HG02852 (cell line): ENCODE results near the gene F8A1.
"Not testable (repeated sequence)": the region's sequence is repeated elsewhere in the genome, so short reads cannot be mapped to it uniquely, and the experiment has no call there.

Experiments used
- ATAC-seq: cut with Tn5 transposase; IDR thresholded peaks from one replicate; pipeline ENCODE4 v1.9.1; 2021; ENCODE audit warnings: mild to moderate bottlenecking, moderate library complexity; ENCODE audit not compliant: unreplicated experiment

F8A1 gene

DNA sequence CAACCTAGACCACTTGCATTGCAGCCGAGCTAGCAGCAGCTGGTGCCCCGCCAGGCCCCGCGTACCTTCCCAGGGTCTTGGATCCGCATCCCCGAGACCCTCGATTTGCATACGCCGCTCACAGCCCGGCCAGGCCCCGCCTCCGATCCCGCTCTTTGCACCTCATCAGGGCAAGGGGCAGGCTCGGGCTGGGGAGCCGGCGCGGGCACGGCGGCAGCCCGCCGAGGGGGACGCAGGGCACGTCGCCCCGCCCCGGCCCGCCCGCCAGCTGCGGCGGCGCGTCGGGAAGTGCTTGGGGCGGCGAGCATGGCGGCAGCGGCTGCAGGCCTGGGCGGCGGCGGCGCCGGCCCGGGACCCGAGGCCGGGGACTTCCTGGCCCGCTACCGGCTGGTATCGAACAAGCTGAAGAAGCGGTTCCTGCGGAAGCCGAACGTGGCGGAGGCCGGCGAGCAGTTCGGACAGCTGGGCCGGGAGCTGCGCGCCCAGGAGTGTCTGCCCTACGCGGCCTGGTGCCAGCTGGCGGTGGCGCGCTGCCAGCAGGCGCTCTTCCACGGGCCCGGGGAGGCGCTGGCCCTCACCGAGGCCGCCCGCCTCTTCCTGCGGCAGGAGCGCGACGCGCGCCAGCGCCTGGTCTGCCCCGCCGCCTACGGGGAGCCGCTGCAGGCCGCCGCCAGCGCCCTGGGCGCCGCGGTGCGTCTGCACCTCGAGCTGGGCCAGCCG is at the start of gene F8A1:
F8A1 (plus strand) TSS at position 287 of the 720 bp plus-strand sequence; CDS start at position 307, 20 bp downstream.
- peak; percentile 79 for ATAC-seq

DNA sequence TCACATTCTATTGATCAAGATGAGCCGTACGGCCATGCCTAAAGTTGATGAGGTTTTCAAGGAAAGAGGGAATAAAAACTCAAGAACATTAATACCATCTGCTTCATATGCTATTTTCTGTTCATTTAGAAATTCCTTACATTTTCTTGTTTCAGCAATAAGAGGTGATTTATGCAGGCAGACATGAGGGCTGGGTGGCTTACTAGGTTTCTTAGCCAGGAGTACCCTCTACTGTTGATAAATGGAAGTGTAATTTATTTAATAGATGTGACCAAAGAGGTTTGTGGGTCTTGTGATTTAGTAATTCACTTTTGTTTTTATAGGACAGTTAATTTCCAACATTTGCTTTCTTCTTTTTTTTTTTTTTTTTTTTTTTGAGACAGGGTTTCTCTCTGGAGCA is 45.3 kb upstream of the F8A1 start:
- ATAC-seq, result no peak

- ATAC-seq, result no peak
These were observed 35.1 kb upstream of the F8A1 start for GRCh38 chrX:154850957-154851611.

- ATAC-seq, result no peak
These were observed 30.9 kb upstream of the F8A1 start for GRCh38 chrX:154855256-154855655.

- not testable (repeated sequence) for ATAC-seq
These were observed 17.6 kb upstream of the F8A1 start for GRCh38 chrX:154868522-154868921.

- ATAC-seq, result no peak
These were observed 12.8 kb upstream of the F8A1 start for GRCh38 chrX:154873329-154873728.

DNA sequence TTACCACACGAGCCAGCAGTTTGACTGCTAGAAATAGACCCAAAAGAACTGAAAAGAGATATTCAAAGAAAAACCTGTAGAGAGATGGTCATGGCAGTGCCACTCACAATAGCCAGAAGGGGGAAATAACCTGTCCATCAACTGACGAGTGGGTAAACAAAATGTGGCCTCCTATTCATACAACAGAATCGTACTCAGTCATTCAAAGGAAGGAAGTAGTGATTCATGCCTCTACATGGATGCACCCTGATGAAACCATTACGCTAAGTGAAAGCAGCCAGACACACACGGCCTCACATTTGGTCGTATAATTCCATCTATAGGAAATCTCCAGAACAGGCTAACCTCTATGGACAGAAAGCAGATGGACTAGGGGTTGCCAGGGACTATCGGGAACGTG is 2.1 kb upstream of the F8A1 start:
- ATAC-seq, result not testable (repeated sequence)

DNA sequence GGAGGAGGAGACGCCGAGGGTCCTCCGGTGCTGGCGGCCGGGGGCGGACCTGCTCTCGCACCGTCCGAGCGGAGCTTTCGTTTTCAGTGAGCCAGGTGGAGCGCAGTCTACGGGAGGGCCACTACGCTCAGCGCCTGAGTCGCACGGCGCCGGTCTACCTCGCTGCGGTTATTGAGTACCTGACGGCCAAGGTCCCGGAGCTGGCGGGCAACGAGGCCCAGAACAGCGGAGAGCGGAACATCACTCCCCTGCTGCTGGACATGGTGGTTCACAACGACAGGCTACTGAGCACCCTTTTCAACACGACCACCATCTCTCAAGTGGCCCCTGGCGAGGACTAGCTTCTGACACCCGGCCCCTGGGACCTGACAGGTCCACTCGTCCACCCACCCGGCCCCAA is 1.1 kb upstream of the F8A1 start:
- not testable (repeated sequence) for ATAC-seq

DNA sequence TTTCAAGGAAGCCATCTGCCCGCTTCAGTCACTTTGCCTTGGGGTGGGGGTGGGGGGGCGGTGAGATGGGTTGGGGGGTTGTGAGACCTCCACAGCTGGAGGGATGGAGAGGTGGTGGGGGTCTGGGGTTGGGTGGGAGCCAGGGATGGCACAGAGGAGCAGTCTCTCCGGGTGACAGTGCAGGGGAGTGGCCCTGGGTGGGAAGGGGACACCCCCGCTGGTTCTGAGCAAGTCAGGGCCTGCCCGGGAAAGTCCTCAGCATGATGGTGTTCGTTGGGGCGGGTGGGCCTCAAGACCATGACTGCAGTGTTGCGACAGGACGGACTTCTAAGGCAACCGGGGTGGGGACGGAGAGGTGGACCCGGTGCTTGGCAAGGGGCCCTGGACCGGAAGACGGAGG is 606 bp upstream of the F8A1 start:
- not testable (repeated sequence) for ATAC-seq

- peak; percentile 38 for ATAC-seq
These were observed 650 bp downstream of the F8A1 start for GRCh38 chrX:154886789-154887221.

- no peak for ATAC-seq
These were observed 5.0 kb downstream of the F8A1 start for GRCh38 chrX:154890990-154891639.

DNA sequence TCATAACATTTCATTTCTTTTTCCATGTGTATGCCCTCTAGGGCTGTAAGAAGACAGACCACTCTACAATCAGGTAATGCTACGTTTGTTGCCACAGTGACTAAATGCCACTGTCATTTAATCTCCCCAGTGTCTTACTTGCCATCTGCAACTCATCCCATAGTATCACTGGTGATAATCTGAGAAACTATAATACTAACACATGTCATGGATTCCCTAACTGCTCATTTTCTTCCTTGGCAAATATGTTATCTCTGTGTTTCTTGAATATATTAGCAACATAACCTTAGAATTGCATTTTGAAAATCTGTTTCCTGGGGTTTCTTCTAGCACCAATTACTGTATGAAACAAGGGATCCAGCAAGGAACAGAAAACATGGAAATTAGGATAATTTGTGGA is 6.1 kb downstream of the F8A1 start:
- ATAC-seq, result no peak

DNA sequence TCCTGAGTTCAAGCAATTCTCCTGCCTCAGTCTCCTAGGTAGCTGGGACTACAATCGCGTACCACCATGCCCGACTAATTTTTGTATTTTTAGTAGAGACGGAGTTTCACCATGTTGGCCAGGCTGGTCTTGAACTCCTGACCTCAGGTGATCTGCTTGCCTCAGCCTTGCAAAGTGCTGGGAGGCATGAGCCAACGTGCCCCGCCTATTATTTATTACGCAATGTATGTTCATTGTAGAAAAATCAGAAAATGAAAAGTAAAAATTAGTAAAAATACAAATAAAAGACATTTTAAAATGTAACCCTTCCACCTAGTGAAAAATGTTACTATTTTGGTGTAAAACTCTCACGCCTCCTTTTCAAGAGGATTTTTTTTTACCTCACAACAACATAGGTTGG is 14.2 kb downstream of the F8A1 start:
- no peak for ATAC-seq

- ATAC-seq, result no peak
These were observed 16.3 kb downstream of the F8A1 start for GRCh38 chrX:154902408-154902807.

DNA sequence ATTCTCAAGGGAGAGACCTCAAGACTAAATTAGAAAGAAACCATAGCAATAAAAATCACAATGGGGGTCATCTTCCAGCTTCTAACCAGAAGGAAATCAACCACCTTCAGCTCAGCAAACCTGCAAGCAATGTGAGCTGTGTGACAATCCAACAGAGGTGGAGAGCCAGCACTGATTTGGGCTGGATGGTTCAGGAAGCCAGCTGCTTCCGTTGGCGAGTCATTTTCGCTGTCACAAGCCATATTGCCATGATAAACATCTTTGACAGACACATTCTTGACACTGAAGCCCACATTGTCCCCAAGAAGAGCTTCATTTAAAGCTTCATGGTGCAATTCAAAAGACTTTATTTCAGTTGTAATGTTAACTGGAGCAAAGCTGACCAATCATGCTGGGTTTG is 22.7 kb downstream of the F8A1 start:
- no peak for ATAC-seq

GRCh38 chrX:154910048-154910447 is 23.9 kb downstream of the F8A1 start:
- ATAC-seq, result not testable (repeated sequence)

- not testable (repeated sequence) for ATAC-seq
These were observed 24.4 kb downstream of the F8A1 start for GRCh38 chrX:154910528-154910927.

GRCh38 chrX:154914052-154914451 is 27.9 kb downstream of the F8A1 start:
- no peak for ATAC-seq

GRCh38 chrX:154918060-154918483 is 31.9 kb downstream of the F8A1 start:
- ATAC-seq, result peak; percentile 68

- ATAC-seq, result not testable (repeated sequence)
These were observed 38.6 kb downstream of the F8A1 start for GRCh38 chrX:154924771-154925170.
